GM11168 (cell line): ENCODE data around the gene PRAC2.

Source experiments
- in situ Hi-C: fragments of 300-500 bp; cut with MboI; formaldehyde crosslinking; loops from one replicate; pipeline ENCODE4 v1.12.0; 2022; ENCODE audit warnings: low sequenced_read_pairs; ENCODE audit not compliant: unreplicated experiment

PRAC2 gene

DNA sequence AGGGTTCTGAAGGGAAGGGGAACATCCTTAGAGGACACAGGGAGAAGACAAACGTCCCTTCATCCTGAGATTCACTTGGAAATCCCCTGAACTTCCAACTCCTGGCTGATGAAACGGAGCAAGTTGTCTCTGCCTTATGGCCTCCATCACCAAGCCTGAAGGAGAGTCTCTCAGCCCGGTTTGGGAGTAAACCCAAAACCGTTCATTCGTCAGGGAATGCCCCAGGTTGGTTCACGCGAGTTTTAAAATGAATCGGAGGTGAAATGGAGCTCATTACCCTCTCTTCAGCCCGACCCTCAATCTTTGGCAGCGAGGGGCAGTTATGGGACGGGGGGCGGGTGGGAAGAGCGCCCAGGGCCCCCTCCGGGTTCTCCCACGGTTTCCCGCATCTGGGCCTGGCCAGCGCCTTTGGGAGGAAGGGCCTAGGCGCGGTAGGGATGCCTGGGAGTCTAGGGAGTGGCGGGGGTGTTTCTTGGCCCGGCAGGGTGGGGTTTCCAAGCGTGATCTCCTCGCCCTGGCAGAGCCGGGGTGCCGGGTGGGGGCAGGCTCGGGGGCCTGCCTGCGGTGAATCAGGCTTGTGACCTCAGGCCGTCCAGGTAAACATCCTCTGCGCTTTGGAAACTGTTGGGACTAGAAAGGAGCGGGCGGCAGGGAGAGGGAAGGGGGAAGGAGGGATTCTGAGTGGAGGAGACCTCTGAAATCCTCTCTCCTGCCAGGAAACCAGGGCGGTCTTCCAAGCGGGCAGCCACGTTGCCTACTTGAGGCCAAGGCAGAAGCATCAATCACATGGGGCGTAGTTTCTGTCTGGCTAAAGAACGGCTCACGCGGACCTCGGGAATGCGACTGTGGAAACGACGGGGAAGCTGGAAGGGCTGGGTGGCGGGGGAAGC lies 29.7 kb downstream of the PRAC2 start:
- in situ Hi-C loops: no loop called here

GRCh38 chr17:48753794-48754499 lies 31.0 kb downstream of the PRAC2 start:
- in situ Hi-C loops: no loop called here

- in situ Hi-C loops: no loop called here
Measured at GRCh38 chr17:48754500-48755261, 31.7 kb downstream of the PRAC2 start.

GRCh38 chr17:48755356-48755755 lies 32.4 kb downstream of the PRAC2 start:
- in situ Hi-C loops: no loop called here

DNA sequence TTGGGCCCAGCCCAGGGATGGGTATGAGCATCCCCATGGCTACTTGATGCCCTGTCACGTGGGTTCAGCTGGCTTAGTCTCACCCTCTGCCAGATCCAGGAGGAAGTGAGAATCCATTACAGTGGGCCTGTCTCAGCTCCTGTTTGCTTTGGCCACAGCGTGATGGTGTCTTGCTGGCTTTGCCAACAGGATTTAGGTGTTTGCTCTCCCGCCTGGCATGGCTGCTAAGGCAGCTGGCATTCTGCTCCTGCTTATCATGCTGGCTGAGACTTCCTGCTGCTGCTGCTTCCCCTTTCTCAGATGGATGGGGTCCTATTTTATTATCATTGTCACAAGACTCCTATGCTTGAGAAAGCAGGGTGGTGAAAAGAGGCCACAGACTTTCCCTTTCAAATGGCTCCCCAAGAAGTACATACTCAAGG lies 33.9 kb downstream of the PRAC2 start:
- in situ Hi-C loops: no loop called here

GRCh38 chr17:48757524-48757961 lies 34.6 kb downstream of the PRAC2 start:
- in situ Hi-C loops: no loop called here

GRCh38 chr17:48759288-48759687 lies 36.3 kb downstream of the PRAC2 start:
- in situ Hi-C loops: no loop called here

DNA sequence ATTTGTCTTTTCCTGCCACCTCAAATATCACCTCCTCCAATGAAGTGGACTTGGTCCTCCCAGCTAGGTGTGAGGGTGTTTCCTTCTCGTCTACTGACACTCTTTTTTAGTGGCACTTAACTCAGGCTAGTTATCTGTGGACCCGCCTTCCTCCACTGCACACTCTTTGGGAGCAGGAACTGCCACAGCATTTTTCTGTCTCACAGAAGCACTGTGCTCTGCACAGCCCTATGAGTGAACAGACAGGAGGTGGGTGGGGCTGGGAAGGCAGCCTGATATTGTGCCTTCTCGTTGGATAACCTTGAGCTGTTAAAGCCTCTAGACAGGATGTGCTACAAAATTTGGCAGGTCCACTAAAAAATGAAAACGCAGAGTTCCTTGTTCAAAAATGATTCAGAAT lies 37.4 kb downstream of the PRAC2 start:
- in situ Hi-C loops: no loop called here

- in situ Hi-C loops: no loop called here
Measured at GRCh38 chr17:48761114-48761513, 38.1 kb downstream of the PRAC2 start.

DNA sequence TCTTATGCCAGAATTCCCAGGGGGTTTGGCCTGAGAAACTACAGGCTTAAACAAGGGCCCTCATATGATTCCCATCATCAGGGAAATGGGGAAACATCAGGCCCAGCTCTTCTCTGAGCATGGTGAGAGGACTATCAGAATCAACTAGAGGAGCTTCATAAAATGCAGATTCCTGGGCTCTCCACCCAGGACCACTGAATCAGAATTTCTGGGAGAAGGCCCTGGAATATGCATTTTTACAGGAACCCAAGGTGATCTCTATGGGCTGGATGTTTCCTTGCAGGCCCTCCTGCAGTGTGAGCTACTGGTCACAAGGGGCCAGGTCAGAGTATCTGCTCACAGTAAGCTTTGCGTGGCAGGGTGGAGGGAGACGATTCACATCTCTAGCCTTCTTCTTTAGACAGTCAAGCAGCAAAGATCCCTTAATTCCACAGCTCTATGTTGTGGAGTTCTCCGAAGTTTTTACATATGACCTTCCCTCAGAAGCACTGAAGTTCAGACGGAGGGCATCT lies 44.3 kb downstream of the PRAC2 start:
- in situ Hi-C loops: no loop called here

GRCh38 chr17:48769009-48769675 lies 46.2 kb downstream of the PRAC2 start:
- in situ Hi-C loops: no loop called here

- in situ Hi-C loops: no loop called here
Measured at GRCh38 chr17:48770954-48771353, 48.0 kb downstream of the PRAC2 start.

- in situ Hi-C loops: no loop called here
Measured at GRCh38 chr17:48773245-48773644, 50.3 kb downstream of the PRAC2 start.
